Measurements from ENCODE around the gene ACER1.

ACER1 gene

GRCh38 chr19:6278051-6278450, 55.4 kb downstream of the ACER1 start:
- DNase-seq, result no peak
- H2BK120ac ChIP-seq (ENCODE audit: low read depth, low read length), result no peak overlapping the region
- no peak overlapping the region for H2AK5ac ChIP-seq (ENCODE audit: low read length, severe bottlenecking)
- peak overlapping the region in 1 of 2 experiments; percentile 72 for H3K14ac ChIP-seq (ENCODE audit: low read length in 2 of 2)
- H4K8ac ChIP-seq (ENCODE audit: low read length), result peak overlapping the region; percentile 50
- H3K9ac ChIP-seq (ENCODE audit: low read length), result peak overlapping the region; percentile 94
- WGBS, result 88% methylated on average over 6 of the region's 9 CpGs
- H3K9me3 ChIP-seq (ENCODE audit: control insufficient read depth, low read length), result no peaks in the 10 kb centered on the region
- H2BK5ac ChIP-seq (ENCODE audit: low read depth, low read length, poor library complexity, severe bottlenecking), result no peak overlapping the region
- H3K27ac ChIP-seq (ENCODE audit: low read length, poor library complexity, severe bottlenecking), result no peak overlapping the region
- H3K79me1 ChIP-seq (replicated peaks; ENCODE audit: low read length, poor library complexity, severe bottlenecking), result peaks cover 18% of the 10 kb centered on the region
- peak overlapping the region; percentile 14 to 17 for H2BK12ac ChIP-seq (ENCODE audit: low read length in 2 of 2)
- H4K91ac ChIP-seq (ENCODE audit: low read length), result peak overlapping the region; percentile 29
- H3K18ac ChIP-seq (ENCODE audit: low read depth in 1 of 2, low read length in 2 of 2), result peak overlapping the region in 1 of 2 experiments; percentile 77
- no peak overlapping the region for H2AFZ ChIP-seq (ENCODE audit: low read depth, low read length)
- peak overlapping the region in 1 of 2 experiments; percentile 37 for H3K23ac ChIP-seq (ENCODE audit: low read length in 2 of 2)
- peak overlapping the region; percentile 60 for H3K4me2 ChIP-seq (ENCODE audit: low read length, poor library complexity, severe bottlenecking)
- H3K4me1 ChIP-seq (ENCODE audit: control insufficient read depth, insufficient read depth, low read depth, low read length), result peaks cover 33% of the 10 kb centered on the region
- H3K4ac ChIP-seq (ENCODE audit: low read depth in 1 of 2, low read length in 2 of 2), result peak overlapping the region in 1 of 2 experiments; percentile 48
- peak overlapping the region in 1 of 2 experiments; percentile 94 for H3K4me3 ChIP-seq (ENCODE audit: insufficient read depth in 1 of 2, low read depth in 1 of 2, low read length in 2 of 2)
- H3K27me3 ChIP-seq (ENCODE audit: control insufficient read depth in 1 of 2, insufficient read depth in 1 of 2, low read length in 2 of 2), result no peaks in the 10 kb centered on the region
- peaks cover 4 to 28% of the 10 kb centered on the region in 2 experiments for H3K36me3 ChIP-seq (ENCODE audit: control insufficient read depth in 1 of 2, insufficient read depth in 2 of 2, low read depth in 1 of 2, low read length in 2 of 2)
- no peak overlapping the region for H2BK15ac ChIP-seq (ENCODE audit: low read depth, poor library complexity, severe bottlenecking)

GRCh38 chr19:6276447-6276846, 57.0 kb downstream of the ACER1 start:
- peak; percentile 89 for DNase-seq
- peak overlapping the region; percentile 51 to 69 for H2BK12ac ChIP-seq (ENCODE audit: low read length in 2 of 2)
- no peaks in the 10 kb centered on the region for H3K27me3 ChIP-seq (ENCODE audit: control insufficient read depth in 1 of 2, insufficient read depth in 1 of 2, low read length in 2 of 2)
- H3K79me1 ChIP-seq (replicated peaks; ENCODE audit: low read length, poor library complexity, severe bottlenecking), result peaks cover 20% of the 10 kb centered on the region
- peak overlapping the region; percentile 71 for H3K9ac ChIP-seq (ENCODE audit: low read length)
- peak overlapping the region; percentile 39 for H2BK120ac ChIP-seq (ENCODE audit: low read depth, low read length)
- H3K18ac ChIP-seq (ENCODE audit: low read depth in 1 of 2, low read length in 2 of 2), result peak overlapping the region; percentile 42 to 63
- no peak overlapping the region for H2BK5ac ChIP-seq (ENCODE audit: low read depth, low read length, poor library complexity, severe bottlenecking)
- H3K4ac ChIP-seq (ENCODE audit: low read depth in 1 of 2, low read length in 2 of 2), result peak overlapping the region; percentile 35 to 87
- H2BK15ac ChIP-seq (ENCODE audit: low read depth, poor library complexity, severe bottlenecking), result no peak overlapping the region
- no peak overlapping the region for H2AFZ ChIP-seq (ENCODE audit: low read depth, low read length)
- H4K8ac ChIP-seq (ENCODE audit: low read length), result no peak overlapping the region
- no peak overlapping the region for H4K91ac ChIP-seq (ENCODE audit: low read length)
- H3K9me3 ChIP-seq (ENCODE audit: control insufficient read depth, low read length), result no peaks in the 10 kb centered on the region
- H3K14ac ChIP-seq (ENCODE audit: low read length in 2 of 2), result no peak overlapping the region
- peak overlapping the region in 1 of 2 experiments; percentile 54 for H3K4me3 ChIP-seq (ENCODE audit: insufficient read depth in 1 of 2, low read depth in 1 of 2, low read length in 2 of 2)
- WGBS, result 24% methylated on average over 12 of the region's 12 CpGs
- H3K4me1 ChIP-seq (ENCODE audit: control insufficient read depth, insufficient read depth, low read depth, low read length), result peaks cover 48% of the 10 kb centered on the region
- H3K36me3 ChIP-seq (ENCODE audit: control insufficient read depth in 1 of 2, insufficient read depth in 2 of 2, low read depth in 1 of 2, low read length in 2 of 2), result peaks cover 4 to 28% of the 10 kb centered on the region in 2 experiments
- H3K4me2 ChIP-seq (ENCODE audit: low read length, poor library complexity, severe bottlenecking), result no peak overlapping the region
- no peak overlapping the region for H3K23ac ChIP-seq (ENCODE audit: low read length in 2 of 2)
- H3K27ac ChIP-seq (ENCODE audit: low read length, poor library complexity, severe bottlenecking), result no peak overlapping the region
- no peak overlapping the region for H2AK5ac ChIP-seq (ENCODE audit: low read length, severe bottlenecking)

GRCh38 chr19:6275170-6275744, 58.2 kb downstream of the ACER1 start:
- H2AFZ ChIP-seq (ENCODE audit: low read depth, low read length), result no peak overlapping the region
- no peak for DNase-seq
- H3K18ac ChIP-seq (ENCODE audit: low read depth in 1 of 2, low read length in 2 of 2), result peak overlapping the region; percentile 40 to 68
- H3K4me3 ChIP-seq (ENCODE audit: insufficient read depth in 1 of 2, low read depth in 1 of 2, low read length in 2 of 2), result no peak overlapping the region
- peak overlapping the region; percentile 59 to 79 for H3K4ac ChIP-seq (ENCODE audit: low read depth in 1 of 2, low read length in 2 of 2)
- H2AK5ac ChIP-seq (ENCODE audit: low read length, severe bottlenecking), result no peak overlapping the region
- no peak overlapping the region for H3K27ac ChIP-seq (ENCODE audit: low read length, poor library complexity, severe bottlenecking)
- peak overlapping the region; percentile 89 for H4K91ac ChIP-seq (ENCODE audit: low read length)
- no peak overlapping the region for H3K4me2 ChIP-seq (ENCODE audit: low read length, poor library complexity, severe bottlenecking)
- H3K36me3 ChIP-seq (ENCODE audit: control insufficient read depth in 1 of 2, insufficient read depth in 2 of 2, low read depth in 1 of 2, low read length in 2 of 2), result peaks cover 6 to 34% of the 10 kb centered on the region in 2 experiments
- H3K23ac ChIP-seq (ENCODE audit: low read length in 2 of 2), result no peak overlapping the region
- WGBS, result 95% methylated on average over 18 of the region's 18 CpGs
- H2BK5ac ChIP-seq (ENCODE audit: low read depth, low read length, poor library complexity, severe bottlenecking), result no peak overlapping the region
- peak overlapping the region; percentile 69 to 77 for H2BK12ac ChIP-seq (ENCODE audit: low read length in 2 of 2)
- H3K27me3 ChIP-seq (ENCODE audit: control insufficient read depth in 1 of 2, insufficient read depth in 1 of 2, low read length in 2 of 2), result no peaks in the 10 kb centered on the region
- peak overlapping the region; percentile 20 for H4K8ac ChIP-seq (ENCODE audit: low read length)
- peaks cover 31% of the 10 kb centered on the region for H3K79me1 ChIP-seq (replicated peaks; ENCODE audit: low read length, poor library complexity, severe bottlenecking)
- H2BK15ac ChIP-seq (ENCODE audit: low read depth, poor library complexity, severe bottlenecking), result peak overlapping the region; percentile 73
- no peak overlapping the region for H3K14ac ChIP-seq (ENCODE audit: low read length in 2 of 2)
- H3K4me1 ChIP-seq (ENCODE audit: control insufficient read depth, insufficient read depth, low read depth, low read length), result peaks cover 56% of the 10 kb centered on the region
- H2BK120ac ChIP-seq (ENCODE audit: low read depth, low read length), result peak overlapping the region; percentile 50
- H3K9ac ChIP-seq (ENCODE audit: low read length), result peak overlapping the region; percentile 80
- no peaks in the 10 kb centered on the region for H3K9me3 ChIP-seq (ENCODE audit: control insufficient read depth, low read length)

- H3K4ac ChIP-seq (ENCODE audit: low read depth in 1 of 2, low read length in 2 of 2), result peak overlapping the region; percentile 69 to 79
- no peaks in the 10 kb centered on the region for H3K27me3 ChIP-seq (ENCODE audit: control insufficient read depth in 1 of 2, insufficient read depth in 1 of 2, low read length in 2 of 2)
- no peak overlapping the region for H2AK5ac ChIP-seq (ENCODE audit: low read length, severe bottlenecking)
- peak overlapping the region; percentile 29 to 93 for H2BK12ac ChIP-seq (ENCODE audit: low read length in 2 of 2)
- H3K4me3 ChIP-seq (ENCODE audit: insufficient read depth in 1 of 2, low read depth in 1 of 2, low read length in 2 of 2), result no peak overlapping the region
- H2BK120ac ChIP-seq (ENCODE audit: low read depth, low read length), result peak overlapping the region; percentile 5
- H3K36me3 ChIP-seq (ENCODE audit: control insufficient read depth in 1 of 2, insufficient read depth in 2 of 2, low read depth in 1 of 2, low read length in 2 of 2), result peaks cover 11 to 39% of the 10 kb centered on the region in 2 experiments
- DNase-seq, result no peak
- no peak overlapping the region for H3K23ac ChIP-seq (ENCODE audit: low read length in 2 of 2)
- peak overlapping the region in 1 of 2 experiments; percentile 77 for H3K14ac ChIP-seq (ENCODE audit: low read length in 2 of 2)
- H2BK5ac ChIP-seq (ENCODE audit: low read depth, low read length, poor library complexity, severe bottlenecking), result no peak overlapping the region
- H3K18ac ChIP-seq (ENCODE audit: low read depth in 1 of 2, low read length in 2 of 2), result peak overlapping the region; percentile 40 to 93
- 92% methylated on average over 15 of the region's 15 CpGs for WGBS
- H3K79me1 ChIP-seq (replicated peaks; ENCODE audit: low read length, poor library complexity, severe bottlenecking), result peaks cover 34% of the 10 kb centered on the region
- H3K4me1 ChIP-seq (ENCODE audit: control insufficient read depth, insufficient read depth, low read depth, low read length), result peaks cover 56% of the 10 kb centered on the region
- H3K9me3 ChIP-seq (ENCODE audit: control insufficient read depth, low read length), result no peaks in the 10 kb centered on the region
- peak overlapping the region; percentile 80 for H3K9ac ChIP-seq (ENCODE audit: low read length)
- H2AFZ ChIP-seq (ENCODE audit: low read depth, low read length), result no peak overlapping the region
- H4K8ac ChIP-seq (ENCODE audit: low read length), result no peak overlapping the region
- H2BK15ac ChIP-seq (ENCODE audit: low read depth, poor library complexity, severe bottlenecking), result peak overlapping the region; percentile 39
- no peak overlapping the region for H3K4me2 ChIP-seq (ENCODE audit: low read length, poor library complexity, severe bottlenecking)
- H4K91ac ChIP-seq (ENCODE audit: low read length), result peak overlapping the region; percentile 10
- no peak overlapping the region for H3K27ac ChIP-seq (ENCODE audit: low read length, poor library complexity, severe bottlenecking)
These were observed 58.7 kb downstream of the ACER1 start for GRCh38 chr19:6274756-6275155.
